Panc1 (cell line): ENCODE data around the gene MRPL40. TPM values are rescaled to one million over a fixed set of nuclear protein-coding genes. Genes with fewer than 3 reads are reported as not detected.

Experiments used
- ATAC-seq: fragments of 200-7000 bp; cut with Tn5 transposase; 2 replicates; pipeline ENCODE4 v1.9.1; 2020; ENCODE audit warnings: mild to moderate bottlenecking, moderate library complexity
- BruUV-seq: library from RNA; stranded (reverse); fragments of 400-500 nt; replicated peaks from 2 replicates; lab custom pipeline; 2021; lab: Mats Ljungman, UMichigan
- CTCF ChIA-PET: fragments of 300-600 bp; sonication (Branson Sonifier 250); formaldehyde crosslinking; loops from one replicate; lab custom pipeline; 2022; ENCODE audit warnings: antibody characterized with exemption; lab: Charles Lee
- POLR2A ChIA-PET: fragments of 300-600 bp; sonication (Branson Sonifier 250); formaldehyde crosslinking; loops from one replicate; lab custom pipeline; 2022; ENCODE audit warnings: antibody characterized with exemption; lab: Charles Lee
- DNase-seq: peaks from one replicate; pipeline ENCODE4 v3.0.0-alpha.2; 2010; ENCODE audit warnings: low read depth, low spot score
- H3K27ac ChIP-seq: 2 replicates; pipeline ENCODE4 v1.5.1; 2011; ENCODE audit warnings: mild to moderate bottlenecking, low read length, inconsistent platforms
- H3K27me3 ChIP-seq: fragments of 200-500 bp; sonication (Bioruptor generic); 2 replicates; pipeline ENCODE4 v1.6.0; 2014; ENCODE audit warnings: low read length, inconsistent platforms; ENCODE audit not compliant: control insufficient read depth, insufficient read depth
- H3K36me3 ChIP-seq: fragments of 200-500 bp; sonication (Bioruptor generic); 2 replicates; pipeline ENCODE4 v1.5.1; 2014; ENCODE audit warnings: inconsistent platforms, mild to moderate bottlenecking, low read length, moderate library complexity; ENCODE audit not compliant: control insufficient read depth, insufficient read depth
- H3K4me1 ChIP-seq: 2 replicates; pipeline ENCODE4 v1.5.1; 2011; ENCODE audit warnings: inconsistent platforms, mild to moderate bottlenecking, low read length, moderate library complexity; ENCODE audit not compliant: control insufficient read depth, insufficient read depth
- H3K4me3 ChIP-seq, 2 experiments: 2 replicates each; pipeline ENCODE4 v1.5.1; 2011 to 2012; ENCODE audit warnings: low read depth in 2 of 2, low read length in 2 of 2, mild to moderate bottlenecking in 2 of 2, inconsistent platforms in 1 of 2, moderate library complexity in 1 of 2
- H3K9me3 ChIP-seq: fragments of 200-500 bp; sonication (Bioruptor generic); 2 replicates; pipeline ENCODE4 v1.5.1; 2014; ENCODE audit warnings: low read depth, mild to moderate bottlenecking, inconsistent platforms, low read length, moderate library complexity; ENCODE audit not compliant: control insufficient read depth, insufficient read depth
- CTCF ChIP-seq: fragments of 450-650 bp; IDR thresholded peaks from 2 replicates; pipeline ENCODE4 v1.5.1; 2017; ENCODE audit warnings: mild to moderate bottlenecking
- POLR2AphosphoS5 ChIP-seq: IDR thresholded peaks from 2 replicates; pipeline ENCODE4 v1.6.1; 2012; ENCODE audit warnings: mild to moderate bottlenecking, low read depth, low read length, moderate library complexity
- REST ChIP-seq, 2 experiments: IDR thresholded peaks; 2 replicates each; pipeline ENCODE4 v1.6.1; 2011 to 2012; ENCODE audit warnings: low read depth in 2 of 2, control low read depth in 1 of 2, low read length in 1 of 2, mild to moderate bottlenecking in 1 of 2, moderate library complexity in 1 of 2; ENCODE audit not compliant: insufficient read depth in 1 of 2
- SIN3A ChIP-seq: IDR thresholded peaks from 2 replicates; pipeline ENCODE4 v1.6.1; 2012; ENCODE audit warnings: low read depth, mild to moderate bottlenecking, low read length, moderate library complexity, borderline replicate concordance; ENCODE audit not compliant: insufficient read depth
- TCF7L2 ChIP-seq: IDR thresholded peaks from 2 replicates; pipeline ENCODE4 v1.6.1; 2011; ENCODE audit warnings: mild to moderate bottlenecking, low read depth, low read length, inconsistent platforms
- in situ Hi-C: cut with HindIII; loops from 2 replicates; pipeline ENCODE4 v1.10.0; 2016; ENCODE audit warnings: low sequenced_read_pairs, low pct_unique_long_range_greater_than_20kb
- intact Hi-C: fragments of 100-400 bp; cut with micrococcal nuclease; formaldehyde crosslinking; loops from one replicate; pipeline ENCODE4 v1.10.0; 2022; ENCODE audit not compliant: unreplicated experiment
- total RNA-seq: library from RNA; stranded (reverse); gene quantifications from one replicate; pipeline ENCODE4 v1.2.1, GENCODE V29; 2021; ENCODE audit not compliant: unreplicated experiment

MRPL40 gene
- total RNA-seq, 1 experiment from 2014 or later = 36.3 TPM

DNA sequence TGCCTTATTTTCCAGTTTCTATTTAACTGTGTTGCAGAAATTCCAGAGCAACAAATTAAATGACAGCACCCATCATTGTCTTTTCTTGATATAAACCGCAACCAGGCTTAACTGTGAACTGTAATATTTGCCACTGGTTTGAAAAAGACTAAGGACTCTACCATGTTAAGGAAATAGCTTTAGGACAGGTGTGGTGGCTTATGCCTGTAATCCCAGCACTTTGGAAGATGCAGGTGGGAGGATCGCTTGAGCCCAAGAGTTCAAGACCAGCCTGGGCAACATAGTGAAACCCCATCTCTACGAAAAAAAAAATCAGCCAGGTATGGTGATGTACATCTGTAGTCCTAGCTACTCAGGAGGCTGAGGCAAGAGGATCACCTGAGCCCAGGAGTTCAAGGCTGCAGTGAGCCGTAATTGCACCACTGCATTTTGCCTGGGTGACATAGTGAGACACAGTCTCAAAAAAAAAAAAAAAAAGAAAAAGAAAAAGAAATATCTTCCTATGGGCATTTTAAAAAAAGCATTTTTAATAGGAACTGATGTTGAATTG, 29.6 kb upstream of the MRPL40 start:
- in situ Hi-C loops = no loop called here
- ATAC-seq (no peak), DNase-seq (no peak)
- H3K27me3 ChIP-seq = no peaks in the 10 kb centered on the region
- intact Hi-C loops = no loop called here
- ChIA-PET POLR2A (interaction anchor here (0.7 kb wide), 1 partner anchor 180 kb away, joined by 10 read pairs; no protein-coding TSS in a partner anchor), CTCF (no interaction called here)
- TF ChIP-seq TCF7L2 (no peak), POLR2AphosphoS5 (no peak), REST (IDR thresholded peaks at IDR 0.05; ENCODE audit: insufficient read depth in 1 of 2, low read depth in 2 of 2, low read length in 1 of 2) (no peak), CTCF (no peak), SIN3A (no peak)
- H3K36me3 ChIP-seq = peaks cover 3% of the 10 kb centered on the region
- H3K27ac ChIP-seq = no peak overlapping the region
- no TSS peak for BruUV-seq
- H3K4me1 ChIP-seq = no peaks in the 10 kb centered on the region
- no peaks in the 10 kb centered on the region for H3K9me3 ChIP-seq
- no peak overlapping the region for H3K4me3 ChIP-seq

DNA sequence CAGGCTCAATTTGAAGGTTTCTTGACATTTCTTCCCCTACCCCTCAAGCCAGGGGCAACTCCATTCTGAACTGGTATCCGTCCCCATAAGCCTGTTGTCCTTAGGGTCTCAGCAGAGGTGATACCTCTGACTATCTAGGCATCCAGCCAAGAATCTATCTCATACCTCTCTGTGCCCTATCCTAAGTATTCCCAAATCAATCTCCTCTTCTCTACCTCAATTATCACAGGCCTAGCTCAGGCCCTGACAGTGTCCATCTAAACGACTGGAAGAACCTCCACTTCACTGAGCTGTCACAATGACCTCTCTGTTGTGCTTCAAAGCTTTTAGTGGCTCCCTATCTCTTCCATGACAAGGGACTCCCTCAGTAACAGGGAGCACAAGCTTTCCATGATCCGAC, 27.7 kb upstream of the MRPL40 start:
- H3K27me3 ChIP-seq = no peaks in the 10 kb centered on the region
- no peak overlapping the region for H3K4me3 ChIP-seq
- intact Hi-C loops (no loop called here), in situ Hi-C loops (no loop called here)
- CTCF ChIA-PET = no interaction called here
- no peak overlapping the region for H3K27ac ChIP-seq
- TF ChIP-seq REST (IDR thresholded peaks at IDR 0.05; ENCODE audit: insufficient read depth in 1 of 2, low read depth in 2 of 2, low read length in 1 of 2) (no peak), CTCF (no peak), TCF7L2 (no peak), SIN3A (no peak), POLR2AphosphoS5 (no peak)
- no TSS peak for BruUV-seq
- H3K36me3 ChIP-seq = peaks cover 3% of the 10 kb centered on the region; the same call in 1 of the 2 replicates
- no peaks in the 10 kb centered on the region for H3K9me3 ChIP-seq
- POLR2A ChIA-PET = no interaction called here
- H3K4me1 ChIP-seq = no peaks in the 10 kb centered on the region
- no peak for ATAC-seq
- no peak for DNase-seq
